Lower lobe of right lung (tissue), 2 donors: Measurements from ENCODE around the gene TMPRSS2. TPM values are rescaled to one million over a fixed set of nuclear protein-coding genes. Genes with fewer than 3 reads are reported as not detected.

Experiments
- ATAC-seq, 2 donors: fragments of 200-7000 bp; cut with Tn5 transposase; one replicate each; pipeline ENCODE4 v1.9.1; 2020 to 2022; ENCODE audit warnings: mild to moderate bottlenecking in 2 of 2, moderate library complexity in 2 of 2
- DNase-seq: peaks from one replicate; pipeline ENCODE4 v3.0.0-alpha.2; 2020
- H3K27ac ChIP-seq: fragments of 200-600 bp; one replicate; pipeline ENCODE4 v1.8.0; 2022
- H3K27me3 ChIP-seq: fragments of 200-600 bp; one replicate; pipeline ENCODE4 v1.8.0; 2022; ENCODE audit warnings: low read depth
- H3K36me3 ChIP-seq: fragments of 200-600 bp; one replicate; pipeline ENCODE4 v1.8.0; 2022; ENCODE audit warnings: mild to moderate bottlenecking
- H3K4me1 ChIP-seq: fragments of 200-600 bp; one replicate; pipeline ENCODE4 v1.8.0; 2022
- H3K4me3 ChIP-seq: fragments of 200-600 bp; one replicate; pipeline ENCODE4 v1.8.0; 2022; ENCODE audit warnings: mild to moderate bottlenecking
- H3K9me3 ChIP-seq: fragments of 200-600 bp; one replicate; pipeline ENCODE4 v1.8.0; 2022
- CTCF ChIP-seq: fragments of 200-600 bp; IDR thresholded peaks from one replicate; pipeline ENCODE4 v1.8.0; 2022; ENCODE audit warnings: antibody characterized with exemption, mild to moderate bottlenecking
- intact Hi-C: fragments of 100-400 bp; cut with DNase I; formaldehyde crosslinking; loops from one replicate; pipeline ENCODE4 v1.11.0; 2022
- total RNA-seq: library from RNA; stranded (reverse); fragmentation: NEBNext Ultra II Directional; extraction: Animal tissue kit (Norgen Biotek cat#: 25700); gene quantifications from one replicate; pipeline ENCODE4 v1.2.1, GENCODE V29; 2021
- donor health status: DM: no; HTN: yes; CAD: no; lungs with severe emphysema.

TMPRSS2 gene
- total RNA-seq, 1 donor from 2014 or later, result 87.7 TPM

- H3K4me3 ChIP-seq, result no peak overlapping the region
- H3K36me3 ChIP-seq, result peaks cover 26% of the 10 kb centered on the region
- intact Hi-C loops, result no loop called here
- TF ChIP-seq CTCF, result no peak
- H3K27me3 ChIP-seq, result no peaks in the 10 kb centered on the region
- DNase-seq (no peak), ATAC-seq (no peak)
- no peak overlapping the region for H3K27ac ChIP-seq
- no peaks in the 10 kb centered on the region for H3K9me3 ChIP-seq
- H3K4me1 ChIP-seq, result peaks cover 7% of the 10 kb centered on the region
These were observed 18.6 kb downstream of the TMPRSS2 start for GRCh38 chr21:41489329-41489728.

- no peak for ATAC-seq
- peaks cover 7% of the 10 kb centered on the region for H3K4me1 ChIP-seq
These were observed 19.9 kb downstream of the TMPRSS2 start for GRCh38 chr21:41488080-41488479.

GRCh38 chr21:41487082-41487481, 20.9 kb downstream of the TMPRSS2 start:
- Histone ChIP-seq H3K27me3 (no peaks in the 10 kb centered on the region), H3K4me1 (peaks cover 8% of the 10 kb centered on the region), H3K9me3 (no peaks in the 10 kb centered on the region), H3K36me3 (peaks cover 22% of the 10 kb centered on the region), H3K27ac (no peak overlapping the region), H3K4me3 (no peak overlapping the region)
- intact Hi-C loops, result no loop called here
- DNase-seq, result no peak
- ATAC-seq, result no peak
- TF ChIP-seq CTCF, result no peak

More at GRCh38 chr21:41488080-41488479, 19.9 kb downstream of the TMPRSS2 start:
- Histone ChIP-seq H3K36me3 (peaks cover 15% of the 10 kb centered on the region), H3K27ac (no peak overlapping the region), H3K9me3 (no peaks in the 10 kb centered on the region), H3K27me3 (no peaks in the 10 kb centered on the region), H3K4me3 (no peak overlapping the region)
- DNase-seq, result no peak
- intact Hi-C loops, result no loop called here
- TF ChIP-seq CTCF, result no peak

- H3K36me3 ChIP-seq, result peaks cover 22% of the 10 kb centered on the region
- no peak for TF ChIP-seq CTCF
- ATAC-seq, result no peak
- H3K27me3 ChIP-seq, result no peaks in the 10 kb centered on the region
- intact Hi-C loops, result no loop called here
- H3K27ac ChIP-seq, result no peak overlapping the region
- DNase-seq, result no peak
- peaks cover 22% of the 10 kb centered on the region for H3K4me1 ChIP-seq
- H3K9me3 ChIP-seq, result no peaks in the 10 kb centered on the region
- no peak overlapping the region for H3K4me3 ChIP-seq
These were observed 24.0 kb downstream of the TMPRSS2 start for GRCh38 chr21:41483973-41484372.

GRCh38 chr21:41483415-41483814, 24.5 kb downstream of the TMPRSS2 start:
- Histone ChIP-seq H3K27me3 (no peaks in the 10 kb centered on the region), H3K27ac (no peak overlapping the region), H3K4me1 (peaks cover 23% of the 10 kb centered on the region), H3K4me3 (no peak overlapping the region), H3K36me3 (peaks cover 17% of the 10 kb centered on the region), H3K9me3 (no peaks in the 10 kb centered on the region)
- ATAC-seq (no peak), DNase-seq (no peak)
- intact Hi-C loops, result no loop called here
- no peak for TF ChIP-seq CTCF

- H3K27ac ChIP-seq, result no peak overlapping the region
- peaks cover 27% of the 10 kb centered on the region for H3K4me1 ChIP-seq
- no peak for ATAC-seq
- no peaks in the 10 kb centered on the region for H3K27me3 ChIP-seq
- intact Hi-C loops, result no loop called here
- H3K36me3 ChIP-seq, result peaks cover 13% of the 10 kb centered on the region
- H3K4me3 ChIP-seq, result no peak overlapping the region
- TF ChIP-seq CTCF, result no peak
- H3K9me3 ChIP-seq, result no peaks in the 10 kb centered on the region
- no peak for DNase-seq
These were observed 25.0 kb downstream of the TMPRSS2 start for GRCh38 chr21:41482980-41483379.
